Memory B cell (primary cell): ENCODE results near the gene RMDN3.

Source experiments
- ATAC-seq: fragments of 150-1000 bp; cut with Tn5 transposase; 2 replicates; pipeline ENCODE4 v1.10.0; 2021; ENCODE audit warnings: low read depth, mild to moderate bottlenecking, moderate library complexity
- DNase-seq, 2 donors: peaks; one replicate each; pipeline ENCODE4 v3.0.0; 2022; ENCODE audit warnings: low spot score in 2 of 2
- H3K27ac Mint-ChIP-seq: one replicate; pipeline ENCODE4 v1.8.0; 2022; ENCODE audit warnings: mild to moderate bottlenecking, moderate library complexity, mixed read lengths
- H3K27me3 Mint-ChIP-seq: one replicate; pipeline ENCODE4 v1.8.0; 2022; ENCODE audit warnings: mixed read lengths
- H3K36me3 Mint-ChIP-seq: one replicate; pipeline ENCODE4 v1.8.0; 2022; ENCODE audit warnings: mild to moderate bottlenecking, mixed read lengths
- H3K4me1 Mint-ChIP-seq: one replicate; pipeline ENCODE4 v1.8.0; 2022; ENCODE audit warnings: mixed read lengths
- H3K4me3 Mint-ChIP-seq: one replicate; pipeline ENCODE4 v1.8.0; 2022; ENCODE audit warnings: mild to moderate bottlenecking, moderate library complexity, mixed read lengths
- H3K9me3 Mint-ChIP-seq: one replicate; pipeline ENCODE4 v1.8.0; 2022; ENCODE audit warnings: mixed read lengths

The RMDN3 gene

GRCh38 chr15:40716165-40716564 lies 38.9 kb downstream of the RMDN3 start:
- ATAC-seq = no peak
- Mint-ChIP-seq H3K27ac (no peak overlapping the region), H3K9me3 (no peaks in the 10 kb centered on the region)

GRCh38 chr15:40714144-40714543 lies 40.9 kb downstream of the RMDN3 start:
- Mint-ChIP-seq H3K36me3 (peaks cover 2% of the 10 kb centered on the region), H3K4me3 (no peak overlapping the region), H3K27ac (no peak overlapping the region), H3K27me3 (no peaks in the 10 kb centered on the region), H3K4me1 (no peaks in the 10 kb centered on the region), H3K9me3 (no peaks in the 10 kb centered on the region)
- DNase-seq (no peak), ATAC-seq (no peak)

More at GRCh38 chr15:40716165-40716564, 38.9 kb downstream of the RMDN3 start:
- DNase-seq = no peak
- Mint-ChIP-seq H3K27me3 (no peaks in the 10 kb centered on the region), H3K4me1 (no peaks in the 10 kb centered on the region), H3K4me3 (no peak overlapping the region), H3K36me3 (no peaks in the 10 kb centered on the region)

- H3K36me3 Mint-ChIP-seq = peaks cover 2% of the 10 kb centered on the region
- H3K4me1 Mint-ChIP-seq = no peaks in the 10 kb centered on the region
- no peak overlapping the region for H3K27ac Mint-ChIP-seq
- no peak for DNase-seq
- no peak overlapping the region for H3K4me3 Mint-ChIP-seq
- H3K9me3 Mint-ChIP-seq = no peaks in the 10 kb centered on the region
- no peak for ATAC-seq
- H3K27me3 Mint-ChIP-seq = no peaks in the 10 kb centered on the region
These were observed 48.9 kb downstream of the RMDN3 start for GRCh38 chr15:40706121-40706520.

GRCh38 chr15:40702077-40702476 lies 53.0 kb downstream of the RMDN3 start:
- Mint-ChIP-seq H3K9me3 (no peaks in the 10 kb centered on the region), H3K27ac (no peak overlapping the region), H3K27me3 (no peaks in the 10 kb centered on the region), H3K4me1 (no peaks in the 10 kb centered on the region), H3K4me3 (no peak overlapping the region), H3K36me3 (no peaks in the 10 kb centered on the region)
- DNase-seq = no peak
- ATAC-seq = no peak

GRCh38 chr15:40697916-40698315 lies 57.1 kb downstream of the RMDN3 start:
- Mint-ChIP-seq H3K36me3 (no peaks in the 10 kb centered on the region), H3K27ac (no peak overlapping the region), H3K9me3 (no peaks in the 10 kb centered on the region), H3K4me1 (peaks cover 11% of the 10 kb centered on the region), H3K4me3 (no peak overlapping the region), H3K27me3 (no peaks in the 10 kb centered on the region)
- ATAC-seq (no peak), DNase-seq (no peak)

GRCh38 chr15:40696228-40696627 lies 58.8 kb downstream of the RMDN3 start:
- Mint-ChIP-seq H3K36me3 (peaks cover 2% of the 10 kb centered on the region), H3K27ac (no peak overlapping the region), H3K9me3 (no peaks in the 10 kb centered on the region), H3K4me1 (peaks cover 11% of the 10 kb centered on the region), H3K27me3 (no peaks in the 10 kb centered on the region), H3K4me3 (peak overlapping the region; percentile 99)
- no peak for ATAC-seq
- DNase-seq = no peak

- H3K36me3 Mint-ChIP-seq = peaks cover 2% of the 10 kb centered on the region
- H3K4me3 Mint-ChIP-seq = peak overlapping the region; percentile 99
- H3K9me3 Mint-ChIP-seq = no peaks in the 10 kb centered on the region
These were observed 59.6 kb downstream of the RMDN3 start for GRCh38 chr15:40695469-40695890.

GRCh38 chr15:40694688-40695468 lies 60.2 kb downstream of the RMDN3 start, which contains the start of gene RAD51:
TSS of gene RAD51 (plus strand) at chr15:40695174. CDS start at chr15:40698759, 3,585 bp downstream.
- Mint-ChIP-seq H3K4me1 (peaks cover 11% of the 10 kb centered on the region), H3K9me3 (no peaks in the 10 kb centered on the region), H3K27ac (peak within 1 kb of the TSS; percentile 94), H3K36me3 (peaks cover 2% of the 10 kb centered on the region), H3K4me3 (peak within 1 kb of the TSS; percentile 99), H3K27me3 (no peaks in the 10 kb centered on the region)
- ATAC-seq (peak; percentile 86), DNase-seq (peak; percentile 82 to 90)

More at GRCh38 chr15:40695469-40695890, 59.6 kb downstream of the RMDN3 start:
- H3K27ac Mint-ChIP-seq = peak overlapping the region; percentile 94
- no peaks in the 10 kb centered on the region for H3K27me3 Mint-ChIP-seq
- no peak for DNase-seq
- peaks cover 11% of the 10 kb centered on the region for H3K4me1 Mint-ChIP-seq
- ATAC-seq = no peak

- H3K4me1 Mint-ChIP-seq = peaks cover 11% of the 10 kb centered on the region
- H3K9me3 Mint-ChIP-seq = no peaks in the 10 kb centered on the region
- no peaks in the 10 kb centered on the region for H3K27me3 Mint-ChIP-seq
- H3K27ac Mint-ChIP-seq = peak overlapping the region; percentile 94
- H3K4me3 Mint-ChIP-seq = peak overlapping the region; percentile 99
- H3K36me3 Mint-ChIP-seq = peaks cover 2% of the 10 kb centered on the region
- ATAC-seq (no peak), DNase-seq (no peak)
These were observed 61.0 kb downstream of the RMDN3 start for GRCh38 chr15:40693904-40694687.

GRCh38 chr15:40691737-40692136 lies 63.3 kb downstream of the RMDN3 start:
- ATAC-seq (no peak), DNase-seq (no peak)
- H3K27ac Mint-ChIP-seq = no peak overlapping the region
- H3K9me3 Mint-ChIP-seq = no peaks in the 10 kb centered on the region
- H3K4me3 Mint-ChIP-seq = no peak overlapping the region
- H3K36me3 Mint-ChIP-seq = peaks cover 2% of the 10 kb centered on the region
- peaks cover 11% of the 10 kb centered on the region for H3K4me1 Mint-ChIP-seq
- H3K27me3 Mint-ChIP-seq = no peaks in the 10 kb centered on the region

- Mint-ChIP-seq H3K27me3 (no peaks in the 10 kb centered on the region), H3K9me3 (no peaks in the 10 kb centered on the region), H3K4me1 (peaks cover 4% of the 10 kb centered on the region), H3K36me3 (peaks cover 2% of the 10 kb centered on the region), H3K4me3 (no peak overlapping the region), H3K27ac (no peak overlapping the region)
- ATAC-seq (no peak), DNase-seq (no peak)
These were observed 65.9 kb downstream of the RMDN3 start for GRCh38 chr15:40688932-40689799.
